ENCODE results near the gene DEFB113.

DEFB113 gene

DNA sequence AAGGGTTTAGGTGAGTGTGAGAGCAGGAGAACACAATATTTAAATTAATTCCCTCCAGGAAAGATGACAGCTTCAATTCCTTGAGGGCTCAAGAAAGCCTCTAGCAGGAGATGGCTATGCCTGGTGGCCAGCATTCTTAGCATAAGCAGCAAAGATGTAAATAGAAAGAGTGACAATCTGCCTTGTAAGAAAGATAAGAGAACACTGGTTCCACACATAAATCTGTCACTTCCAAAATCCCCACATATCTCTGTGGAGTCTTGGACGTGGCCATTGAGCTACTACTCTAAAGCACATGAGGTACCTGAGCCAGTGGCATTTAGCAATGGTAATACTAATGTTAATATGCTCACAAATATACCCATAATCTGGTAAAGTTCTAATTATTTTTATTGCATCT lies 34.7 kb downstream of the DEFB113 start:
- no peak for DNase-seq

DNA sequence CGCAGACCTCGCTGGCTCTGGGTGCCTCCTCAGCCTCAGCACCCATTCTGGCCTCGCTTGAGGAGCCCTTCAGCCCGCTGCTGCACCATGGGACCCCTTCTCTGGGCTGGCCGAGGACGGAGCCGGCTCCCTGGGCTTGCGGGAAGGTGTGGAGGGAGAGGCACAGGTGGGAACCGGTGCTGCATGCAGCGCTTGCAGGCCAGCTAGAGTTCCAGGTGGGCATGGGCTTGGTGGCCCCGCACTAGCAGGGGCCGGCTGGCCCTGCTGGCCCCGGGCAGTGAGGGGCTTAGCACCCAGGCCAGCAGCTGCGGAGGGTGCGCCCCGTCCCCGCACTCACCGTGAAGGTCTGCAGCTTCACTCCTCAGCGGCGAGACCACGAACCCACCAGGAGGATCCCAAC lies 35.9 kb downstream of the DEFB113 start:
- DNase-seq: no peak

DNA sequence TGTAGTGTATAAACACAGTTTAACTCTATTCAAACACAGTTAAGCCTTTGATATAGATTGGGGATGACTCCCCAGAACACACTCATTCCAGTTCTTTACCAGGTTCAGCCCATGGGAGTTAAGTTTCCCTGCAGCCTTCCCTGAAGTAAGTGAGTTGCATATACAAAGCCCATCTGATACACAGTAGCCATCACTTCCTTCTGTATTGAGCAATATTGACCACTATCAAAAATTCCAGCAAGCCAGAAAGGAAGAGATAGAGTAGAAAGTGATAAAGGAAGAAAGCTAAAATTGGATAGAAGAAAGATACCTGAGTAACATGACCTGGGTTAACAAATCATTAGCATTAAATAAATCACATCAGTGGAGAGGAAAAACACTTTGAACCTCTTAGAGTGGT lies 40.1 kb downstream of the DEFB113 start:
- no peak for DNase-seq

DNA sequence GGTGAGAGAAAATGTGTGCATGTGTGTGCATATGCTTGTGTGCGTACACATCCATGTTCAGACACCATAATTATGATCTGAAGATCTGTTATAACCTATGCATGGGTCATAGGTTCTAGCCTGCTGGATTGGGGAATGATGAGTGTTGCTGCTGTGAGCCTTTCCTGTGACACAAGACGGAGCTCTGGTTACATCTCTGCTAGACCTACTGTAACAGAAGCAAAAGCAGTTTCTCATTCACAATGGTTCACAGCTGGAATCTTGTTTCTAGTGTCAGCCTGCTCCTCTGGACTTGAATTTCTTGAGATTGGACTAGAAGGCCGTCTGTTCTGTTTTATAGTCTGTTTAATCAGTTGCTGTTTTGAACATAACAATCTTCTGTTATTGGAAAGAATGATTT lies 45.6 kb downstream of the DEFB113 start:
- no peak for DNase-seq

DNA sequence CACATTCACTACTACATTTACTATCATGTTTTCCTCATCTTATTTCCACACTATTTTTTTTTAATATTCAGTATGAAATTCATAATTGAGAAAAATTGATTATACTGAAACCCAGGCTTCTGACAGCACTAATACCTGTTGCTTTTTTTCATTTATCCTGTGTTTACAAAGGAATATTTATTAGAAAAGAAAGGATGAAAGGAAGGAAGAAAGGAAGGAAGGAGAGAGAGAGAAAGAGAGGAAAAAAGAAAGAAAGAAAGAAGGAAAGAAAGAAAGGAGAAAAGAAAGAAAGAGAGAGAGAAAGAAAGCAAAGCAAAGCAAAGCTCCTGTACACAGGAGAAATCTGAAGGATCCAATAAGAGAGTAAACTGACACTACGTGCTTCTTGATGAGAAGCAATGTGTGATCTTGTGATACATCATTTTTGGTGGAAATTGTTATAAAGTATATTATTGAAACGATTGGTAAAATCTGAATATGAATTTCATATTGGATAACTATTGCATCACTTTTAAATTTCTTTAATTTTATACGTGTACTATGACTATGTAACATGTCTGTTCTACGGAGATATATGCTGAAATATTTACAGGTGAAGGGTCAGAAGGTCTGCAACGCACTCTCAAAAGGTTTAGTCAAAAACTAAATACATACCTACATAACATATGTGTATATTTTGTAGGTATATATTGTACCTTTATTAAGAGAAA lies 49.3 kb downstream of the DEFB113 start:
- no peak for DNase-seq

DNA sequence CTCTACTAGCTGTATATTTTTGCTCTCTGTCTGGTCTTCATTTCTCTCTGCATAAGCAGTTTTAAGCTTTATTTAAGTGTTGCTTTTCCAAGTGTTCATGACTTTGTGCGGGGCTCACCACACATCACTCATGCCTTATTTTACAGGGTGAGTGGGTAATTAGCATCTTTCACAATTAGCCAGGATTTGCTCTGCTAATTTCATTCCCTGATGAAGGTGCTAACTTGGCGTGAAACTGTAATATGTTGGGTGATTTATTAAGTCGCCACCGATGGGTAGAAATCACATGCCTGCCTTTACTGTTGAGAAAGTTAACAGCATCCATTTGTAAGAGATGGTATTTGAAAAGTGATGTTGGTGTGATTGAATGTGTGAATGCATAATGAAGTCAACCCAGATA lies 50.2 kb downstream of the DEFB113 start:
- no peak for DNase-seq

DNA sequence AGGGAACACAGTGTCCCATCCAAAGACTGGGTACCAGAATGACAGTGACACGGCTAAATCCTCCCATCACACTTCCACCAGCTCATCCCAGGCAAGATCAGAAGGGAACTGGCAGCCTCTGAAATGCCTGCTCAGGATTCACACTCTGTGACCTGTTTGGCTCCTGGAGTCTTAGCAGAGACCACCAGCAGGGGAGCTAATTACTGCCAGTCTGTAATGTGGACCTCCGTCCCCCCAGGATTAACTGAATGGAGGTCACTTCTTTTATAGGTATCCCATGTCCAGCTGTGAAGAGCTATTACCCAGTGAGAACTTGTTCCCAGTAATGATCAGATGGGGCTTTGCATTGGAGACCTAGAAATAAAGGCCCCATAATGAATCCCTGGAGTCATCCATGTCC lies 50.6 kb downstream of the DEFB113 start:
- DNase-seq: no peak

All from NCI-H524 (cell line).